ENCODE measurements around the gene SGCD.
"Not testable (repeated sequence)": the region's sequence is repeated elsewhere in the genome, so short reads cannot be mapped to it uniquely, and the experiment has no call there.

Gene SGCD

DNA sequence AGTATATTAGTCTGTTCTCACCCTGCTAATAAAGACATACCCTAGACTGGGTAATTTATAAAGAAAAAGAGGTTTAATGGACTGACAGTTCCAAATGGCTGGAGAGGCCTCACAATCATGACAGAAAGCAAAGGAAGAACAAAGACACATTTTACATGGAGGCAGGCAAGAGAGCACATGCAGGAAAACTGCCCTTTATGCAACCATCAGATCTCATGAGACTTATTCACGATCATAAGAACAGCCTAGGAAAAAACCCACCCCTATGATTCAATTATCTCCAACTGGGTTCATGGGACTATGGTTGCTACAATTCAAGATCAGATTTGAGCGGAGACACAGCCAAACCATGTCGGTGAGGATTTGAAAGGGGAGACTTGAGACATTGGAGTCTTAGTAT is 270.3 kb downstream of the SGCD start:
- Histone ChIP-seq H3K9me3 (no peaks in the 10 kb centered on the region), H3K27ac (no peak overlapping the region), H3K4me3 (ENCODE audit: low read depth in 1 of 2, low read length in 1 of 2) (no peak overlapping the region), H3K27me3 (no peaks in the 10 kb centered on the region), H3K4me1 (ENCODE audit: control insufficient read depth in 1 of 2, insufficient read depth in 1 of 2, low read depth in 1 of 2, low read length in 1 of 2) (no peaks in the 10 kb centered on the region), H3K36me3 (no peaks in the 10 kb centered on the region)
- TF ChIP-seq CTCF (IDR thresholded peaks at IDR 0.05), result no peak

GRCh38 chr5:156598964-156599363 is 272.0 kb downstream of the SGCD start:
- TF ChIP-seq CTCF (IDR thresholded peaks at IDR 0.05), result no peak
- no peaks in the 10 kb centered on the region for H3K9me3 ChIP-seq
- H3K27me3 ChIP-seq, result no peaks in the 10 kb centered on the region
- no peak overlapping the region for H3K4me3 ChIP-seq (ENCODE audit: low read depth in 1 of 2, low read length in 1 of 2)
- H3K36me3 ChIP-seq, result no peaks in the 10 kb centered on the region
- no peak overlapping the region for H3K27ac ChIP-seq
- no peaks in the 10 kb centered on the region for H3K4me1 ChIP-seq (ENCODE audit: control insufficient read depth in 1 of 2, insufficient read depth in 1 of 2, low read depth in 1 of 2, low read length in 1 of 2)

DNA sequence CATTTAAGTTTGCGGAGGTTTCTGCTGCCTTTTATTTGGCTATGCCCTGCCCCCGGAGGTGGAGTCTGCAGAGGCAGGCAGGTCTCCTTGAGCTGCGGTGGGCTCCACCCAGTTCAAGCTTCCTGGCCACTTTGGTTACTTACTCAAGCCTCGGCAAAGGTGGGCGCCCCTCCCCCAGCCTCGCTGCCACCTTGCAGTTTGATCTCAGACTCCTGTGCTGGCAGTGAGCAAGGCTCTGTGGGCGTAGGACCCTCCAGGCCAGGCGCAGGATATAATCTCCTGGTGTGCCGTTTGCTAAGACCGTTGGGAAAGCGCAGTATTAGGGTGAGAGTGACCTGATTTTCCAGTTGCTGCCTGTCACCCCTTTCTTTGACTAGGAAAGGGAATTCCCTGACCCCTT is 283.6 kb downstream of the SGCD start:
- not testable (repeated sequence) for H3K27ac ChIP-seq; H3K27me3 ChIP-seq; H3K4me3 ChIP-seq (ENCODE audit: low read depth in 1 of 2, low read length in 1 of 2); H3K9me3 ChIP-seq; H3K36me3 ChIP-seq; H3K4me1 ChIP-seq (ENCODE audit: control insufficient read depth in 1 of 2, insufficient read depth in 1 of 2, low read depth in 1 of 2, low read length in 1 of 2)

DNA sequence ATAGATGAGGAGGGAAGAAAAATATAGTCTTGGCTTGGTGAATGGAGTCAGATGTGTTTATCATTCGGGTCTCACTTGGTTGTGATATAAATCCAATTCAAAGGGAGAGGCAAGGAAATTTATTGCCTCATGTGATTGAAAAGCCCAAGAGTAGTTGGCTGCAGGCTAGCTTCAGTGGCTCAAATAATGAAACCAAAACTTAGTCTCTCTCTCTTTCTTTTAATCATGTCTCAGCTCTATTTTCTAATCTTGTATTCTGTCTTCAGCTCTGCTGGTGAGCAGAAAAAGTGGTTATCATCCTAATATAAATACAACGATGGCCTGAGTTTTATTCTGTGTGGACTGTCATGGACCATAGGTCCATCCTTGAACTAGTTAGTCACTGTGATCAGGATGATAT is 288.9 kb downstream of the SGCD start:
- Histone ChIP-seq H3K36me3 (no peaks in the 10 kb centered on the region), H3K4me1 (ENCODE audit: control insufficient read depth in 1 of 2, insufficient read depth in 1 of 2, low read depth in 1 of 2, low read length in 1 of 2) (no peaks in the 10 kb centered on the region), H3K4me3 (ENCODE audit: low read depth in 1 of 2, low read length in 1 of 2) (no peak overlapping the region), H3K9me3 (no peaks in the 10 kb centered on the region), H3K27me3 (no peaks in the 10 kb centered on the region), H3K27ac (no peak overlapping the region)
- no peak for TF ChIP-seq CTCF (IDR thresholded peaks at IDR 0.05)

GRCh38 chr5:156617426-156617825 is 290.5 kb downstream of the SGCD start:
- Histone ChIP-seq H3K27me3 (no peaks in the 10 kb centered on the region), H3K27ac (no peak overlapping the region), H3K9me3 (no peaks in the 10 kb centered on the region), H3K4me3 (ENCODE audit: low read depth in 1 of 2, low read length in 1 of 2) (no peak overlapping the region), H3K4me1 (ENCODE audit: control insufficient read depth in 1 of 2, insufficient read depth in 1 of 2, low read depth in 1 of 2, low read length in 1 of 2) (no peaks in the 10 kb centered on the region), H3K36me3 (no peaks in the 10 kb centered on the region)
- no peak for TF ChIP-seq CTCF (IDR thresholded peaks at IDR 0.05)

GRCh38 chr5:156618601-156619000 is 291.6 kb downstream of the SGCD start:
- Histone ChIP-seq H3K4me3 (ENCODE audit: low read depth in 1 of 2, low read length in 1 of 2) (no peak overlapping the region), H3K27ac (no peak overlapping the region)
- TF ChIP-seq CTCF (IDR thresholded peaks at IDR 0.05), result no peak

More at GRCh38 chr5:156618601-156619000, 291.6 kb downstream of the SGCD start:
- H3K9me3 ChIP-seq, result no peaks in the 10 kb centered on the region
- H3K36me3 ChIP-seq, result no peaks in the 10 kb centered on the region
- H3K27me3 ChIP-seq, result no peaks in the 10 kb centered on the region
- H3K4me1 ChIP-seq (ENCODE audit: control insufficient read depth in 1 of 2, insufficient read depth in 1 of 2, low read depth in 1 of 2, low read length in 1 of 2), result no peaks in the 10 kb centered on the region

Data from neutrophil (primary cell).